Measurements from ENCODE around the gene ZDHHC24. TPM values are rescaled to one million over a fixed set of nuclear protein-coding genes. Genes with fewer than 3 reads are reported as not detected.

Gene ZDHHC24
- 16.7 and 17.1 TPM in 2 replicates for total RNA-seq (2014; rRNA removed; shearing (Covaris generic))

GRCh38 chr11:66545701-66546367 lies at the start of gene ZDHHC24:
Gene ZDHHC24 (minus strand): TSS chr11:66546048. CDS start chr11:66546003, 45 bp downstream.

GRCh38 chr11:66592457-66593302 lies 46.8 kb upstream of the ZDHHC24 start, which contains the start of the genes CCDC87 and CCS:
Gene CCDC87 (minus strand): TSS chr11:66593063. CDS start chr11:66593015, 48 bp downstream.
Gene CCS (plus strand): TSS chr11:66593185. CDS start chr11:66593262, 77 bp downstream.

GRCh38 chr11:66568124-66568916 lies 22.5 kb upstream of the ZDHHC24 start, which contains the start of gene CTSF:
Gene CTSF (minus strand): TSS chr11:66568606. CDS start chr11:66568486, 120 bp downstream.

GRCh38 chr11:66546368-66546965 lies 619 bp upstream of the ZDHHC24 start, which contains the start of gene ACTN3:
Gene ACTN3 (plus strand): TSS chr11:66546903. CDS start chr11:66546938, 35 bp downstream.

GRCh38 chr11:66510271-66510989 lies 35.4 kb downstream of the ZDHHC24 start, which contains the start of gene BBS1:
Gene BBS1 (plus strand): TSS chr11:66510635. CDS start chr11:66510660, 25 bp downstream.

GRCh38 chr11:66480117-66480938 lies 65.5 kb downstream of the ZDHHC24 start, which contains the start of gene DPP3:
Gene DPP3 (plus strand): TSS chr11:66480434. CDS start chr11:66482201, 1,767 bp downstream.

Other genes starting within 250 kb of the ZDHHC24 start
- not detected in 2 replicates for gene CD248, start 229.0 kb downstream of the ZDHHC24 start, total RNA-seq (2014; rRNA removed; shearing (Covaris generic))
- 43.6 and 47.2 TPM in 2 replicates for gene RIN1, start 209.6 kb downstream of the ZDHHC24 start, total RNA-seq (2014; rRNA removed; shearing (Covaris generic))
- gene BRMS1, start 200.9 kb downstream of the ZDHHC24 start, total RNA-seq (2014; rRNA removed; shearing (Covaris generic)), result 67.3 and 77.0 TPM in 2 replicates
- 24.9 and 28.6 TPM in 2 replicates for gene B4GAT1, start 198.4 kb downstream of the ZDHHC24 start, total RNA-seq (2014; rRNA removed; shearing (Covaris generic))
- 4.5 and 6.0 TPM in 2 replicates for gene SLC29A2, start 174.3 kb downstream of the ZDHHC24 start, total RNA-seq (2014; rRNA removed; shearing (Covaris generic))
- not detected in 2 replicates for gene NPAS4, start 125.0 kb downstream of the ZDHHC24 start, total RNA-seq (2014; rRNA removed; shearing (Covaris generic))
- gene MRPL11, start 107.2 kb downstream of the ZDHHC24 start, total RNA-seq (2014; rRNA removed; shearing (Covaris generic)), result 109 and 113 TPM in 2 replicates
- 12.8 and 15.4 TPM in 2 replicates for gene PELI3, start 79.1 kb downstream of the ZDHHC24 start, total RNA-seq (2014; rRNA removed; shearing (Covaris generic))
- gene DPP3, start 65.6 kb downstream of the ZDHHC24 start, total RNA-seq (2014; rRNA removed; shearing (Covaris generic)), result 71.8 and 82.1 TPM in 2 replicates
- gene BBS1, start 35.4 kb downstream of the ZDHHC24 start, total RNA-seq (2014; rRNA removed; shearing (Covaris generic)), result 22.4 and 28.0 TPM in 2 replicates
- gene ACTN3, start 855 bp upstream of the ZDHHC24 start, total RNA-seq (2014; rRNA removed; shearing (Covaris generic)), result not detected in 2 replicates
- gene CTSF, start 22.6 kb upstream of the ZDHHC24 start, total RNA-seq (2014; rRNA removed; shearing (Covaris generic)), result 38.9 and 40.9 TPM in 2 replicates
- 0.11 TPM in 1 of 2 replicates, not detected in the other for gene CCDC87, start 47.0 kb upstream of the ZDHHC24 start, total RNA-seq (2014; rRNA removed; shearing (Covaris generic))
- gene CCS, start 47.1 kb upstream of the ZDHHC24 start, total RNA-seq (2014; rRNA removed; shearing (Covaris generic)), result 24.3 and 27.7 TPM in 2 replicates
- gene RBM14, start 70.6 kb upstream of the ZDHHC24 start, total RNA-seq (2014; rRNA removed; shearing (Covaris generic)), result 69.1 and 71.7 TPM in 2 replicates
- gene RBM4, start 92.7 kb upstream of the ZDHHC24 start, total RNA-seq (2014; rRNA removed; shearing (Covaris generic)), result 102 and 124 TPM in 2 replicates
- gene RBM4B, start 131.8 kb upstream of the ZDHHC24 start, total RNA-seq (2014; rRNA removed; shearing (Covaris generic)), result 15.4 and 24.4 TPM in 2 replicates
- gene SPTBN2, start 183.2 kb upstream of the ZDHHC24 start, total RNA-seq (2014; rRNA removed; shearing (Covaris generic)), result 96.9 and 143 TPM in 2 replicates